NCI-H2171 treated with DMSO at 0.1 percent for 48 hours (cell line): ENCODE measurements around the gene LARP7.
A peak's percentile ranks its signal among the peaks of the same experiment; 100 is the strongest.
"Not testable (repeated sequence)": the region's sequence is repeated elsewhere in the genome, so short reads cannot be mapped to it uniquely, and the experiment has no call there.

ENCODE experiments used
- DNase-seq: peaks from one replicate; lab custom pipeline; 2025; lab: John Stamatoyannopoulos, UW

Gene LARP7

DNA sequence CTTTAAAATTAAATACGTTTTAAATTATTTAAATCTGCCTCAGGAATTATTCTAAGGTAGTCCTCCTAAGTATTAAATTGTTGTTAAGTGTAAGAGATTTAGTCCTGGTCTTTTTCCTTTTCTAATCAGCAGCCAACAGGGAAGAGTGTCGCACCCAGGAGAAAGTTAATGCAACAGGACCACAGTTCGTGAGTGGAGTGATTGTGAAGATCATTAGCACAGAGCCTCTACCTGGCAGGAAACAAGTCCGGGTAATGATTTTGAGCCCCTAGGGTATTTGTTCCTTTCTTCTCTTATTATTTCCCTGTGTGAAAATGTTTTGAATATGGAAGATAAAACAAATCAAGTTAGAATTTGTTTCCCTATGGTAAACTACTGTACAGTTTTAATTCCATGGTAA lies 13.4 kb downstream of the LARP7 start:
- DNase-seq = no peak

DNA sequence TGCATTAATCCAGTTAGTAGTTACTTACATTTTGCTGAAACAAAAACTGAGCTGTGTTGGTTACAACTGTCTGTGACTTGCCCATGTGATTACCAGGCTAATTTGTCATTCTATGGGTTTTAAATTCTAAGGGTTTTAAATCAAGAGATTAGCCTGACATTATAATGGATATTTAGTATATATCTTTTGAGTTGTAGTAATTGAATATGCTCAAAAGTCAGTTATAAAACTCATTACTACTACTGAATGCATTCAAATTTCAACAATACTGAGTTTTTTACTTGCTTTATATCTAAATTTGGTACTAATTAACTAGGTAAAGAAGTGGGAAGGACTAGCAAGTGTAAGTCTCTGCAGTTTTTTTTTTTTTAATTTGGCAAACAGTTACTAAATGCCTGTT lies 14.7 kb downstream of the LARP7 start:
- no peak for DNase-seq

- no peak for DNase-seq
These were observed 15.3 kb downstream of the LARP7 start for GRCh38 chr4:112652216-112652615.

DNA sequence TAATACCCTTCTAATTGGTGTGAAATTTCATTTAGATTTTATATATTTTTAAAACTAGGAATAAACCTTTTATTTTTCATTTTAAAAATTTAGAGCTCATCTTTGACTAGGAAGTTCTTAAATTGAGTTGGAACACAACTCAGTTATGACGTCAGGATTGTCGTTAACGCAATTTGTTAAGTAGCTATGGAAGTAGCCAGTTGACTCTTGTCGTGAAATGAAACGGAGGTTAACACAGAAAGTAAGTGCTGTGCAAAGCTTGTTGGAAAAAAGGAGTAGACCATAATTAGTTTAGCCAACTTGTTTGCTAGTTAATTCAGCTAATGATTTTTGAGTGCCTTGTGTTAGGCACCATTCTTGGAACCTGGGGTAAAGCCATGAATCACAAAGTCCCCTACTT lies 18.3 kb downstream of the LARP7 start:
- DNase-seq = no peak

DNA sequence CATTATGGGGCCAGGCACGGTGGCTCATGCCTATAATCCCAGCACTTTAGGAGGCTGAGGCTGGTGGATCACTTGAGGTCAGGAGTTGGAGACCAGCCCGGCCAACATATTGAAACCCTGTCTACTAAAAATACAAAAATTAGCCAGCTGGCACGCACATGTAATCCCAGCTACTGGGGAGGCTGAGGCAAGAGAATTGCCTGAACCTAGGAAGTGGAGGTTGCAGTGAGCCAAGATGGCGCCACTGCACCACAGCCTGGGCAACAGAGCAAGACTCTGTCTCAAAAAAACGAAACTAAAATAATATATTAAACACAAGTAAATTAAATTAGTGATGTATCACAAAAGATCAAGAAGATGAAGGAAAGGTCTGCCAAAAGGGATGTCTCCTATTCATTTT lies 19.2 kb downstream of the LARP7 start:
- not testable (repeated sequence) for DNase-seq

GRCh38 chr4:112664611-112665010 lies 27.7 kb downstream of the LARP7 start:
- no peak for DNase-seq

DNA sequence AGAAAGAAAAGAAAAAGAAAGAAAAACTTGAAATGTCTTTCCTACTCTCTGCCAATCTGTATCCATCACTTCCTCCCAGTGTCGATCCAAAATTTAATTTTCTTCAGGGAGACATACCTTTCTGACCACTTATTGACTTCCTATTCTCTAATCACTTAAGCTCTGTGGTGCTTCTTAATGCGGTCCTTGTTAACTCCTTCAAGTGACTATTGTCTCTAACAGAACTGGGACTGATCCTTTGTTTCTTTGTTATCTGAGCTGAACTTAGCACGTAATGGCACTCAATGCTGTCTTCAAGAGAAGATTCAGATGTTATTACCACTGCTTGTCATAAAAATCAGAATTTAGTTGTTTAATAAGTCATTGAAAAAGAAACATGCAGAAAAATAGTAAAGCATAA lies 31.2 kb downstream of the LARP7 start:
- no peak for DNase-seq

DNA sequence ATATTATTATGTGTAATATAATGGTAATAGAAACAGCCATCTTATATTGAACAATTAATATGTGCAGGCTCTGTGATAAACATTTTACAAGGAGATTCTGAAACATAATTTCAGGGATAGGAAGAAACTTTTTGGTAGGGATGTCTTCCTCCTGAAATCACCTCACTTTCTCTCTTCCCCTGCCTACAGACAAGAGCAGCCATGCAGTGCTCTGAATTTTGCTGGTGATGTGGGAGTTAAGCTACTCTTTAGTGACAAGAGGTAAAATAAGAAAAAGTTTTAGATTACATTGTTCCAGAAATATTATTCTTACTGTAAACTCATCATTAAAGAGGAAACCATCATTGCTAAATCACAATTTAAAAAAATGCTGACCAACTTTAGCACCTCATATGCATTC lies 36.1 kb downstream of the LARP7 start:
- DNase-seq = no peak

DNA sequence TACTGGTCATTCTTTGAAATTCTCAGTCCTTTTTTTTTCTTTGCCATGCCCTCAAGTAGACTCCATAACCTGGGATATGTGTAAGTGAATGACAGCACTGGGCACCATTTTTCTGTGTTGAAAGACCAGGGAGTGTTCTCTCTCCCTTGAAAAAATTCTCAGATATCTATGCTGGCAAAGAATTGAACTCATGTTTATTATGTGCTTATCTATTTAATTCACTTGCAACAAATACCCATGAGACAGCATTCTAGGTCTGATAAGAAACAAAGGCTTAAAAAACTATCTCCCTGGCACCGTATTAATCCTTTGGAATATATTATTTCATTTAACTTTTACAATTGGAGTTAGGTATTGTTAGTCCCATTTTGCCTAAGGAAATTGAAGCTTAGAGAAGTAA lies 36.7 kb downstream of the LARP7 start:
- DNase-seq = no peak

DNA sequence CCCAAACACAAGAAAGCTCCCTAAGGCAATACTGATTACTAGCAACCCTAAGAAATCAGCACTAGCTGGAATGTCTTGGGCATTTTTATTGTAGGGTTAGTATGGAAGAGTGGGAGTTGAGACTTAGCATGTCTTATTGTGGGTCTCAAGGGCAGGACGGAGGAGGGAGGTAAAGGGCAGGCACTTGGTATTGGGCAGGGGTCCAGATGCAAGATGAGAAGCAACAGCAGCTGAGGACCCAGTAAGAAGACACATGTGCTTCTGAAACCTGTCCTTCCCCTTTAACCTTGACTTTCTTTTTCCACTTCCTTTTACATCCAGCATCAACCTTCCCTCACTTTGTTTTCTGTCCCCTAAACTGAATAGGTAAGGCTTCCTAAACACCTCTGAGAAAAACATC lies 37.4 kb downstream of the LARP7 start:
- no peak for DNase-seq

GRCh38 chr4:112677519-112678091 lies 40.7 kb downstream of the LARP7 start:
- no peak for DNase-seq

DNA sequence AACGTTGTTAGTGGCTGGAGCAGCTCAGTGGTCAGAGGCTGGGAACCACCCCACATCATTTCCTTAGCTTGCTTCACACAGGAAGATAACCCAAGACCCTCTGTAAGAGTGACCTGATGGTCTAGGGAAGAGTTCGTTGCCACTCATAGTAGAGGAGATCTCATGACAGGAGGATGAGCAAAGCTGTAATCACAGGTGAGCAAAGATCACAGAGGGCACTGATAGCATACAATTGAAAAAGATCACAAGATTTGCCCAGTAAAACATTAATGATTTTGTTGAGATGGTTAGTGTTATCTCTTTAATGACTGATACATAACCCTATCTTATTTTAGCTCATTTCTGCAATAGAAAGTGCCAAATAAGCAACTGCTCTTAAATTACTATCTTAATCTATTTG lies 44.1 kb downstream of the LARP7 start:
- no peak for DNase-seq

DNA sequence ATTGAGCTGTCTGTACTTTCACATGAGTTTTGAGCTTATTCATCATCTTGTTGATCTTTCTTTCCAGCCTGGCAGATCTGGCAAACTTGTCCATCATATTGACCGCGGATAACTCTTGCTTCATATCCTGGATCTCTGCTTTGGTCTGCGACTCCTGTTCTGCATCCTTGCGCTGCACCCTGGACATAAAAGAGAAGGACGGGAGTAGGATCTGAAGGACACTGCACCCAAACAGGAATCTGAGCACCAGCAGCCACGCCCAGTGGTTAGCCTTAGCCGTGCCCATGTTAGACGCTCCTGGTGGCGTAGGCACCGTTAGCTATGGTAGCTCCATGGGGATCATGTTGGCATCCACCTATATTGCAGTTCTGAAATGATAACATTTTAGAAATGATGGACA lies 56.6 kb downstream of the LARP7 start:
- DNase-seq = no peak

GRCh38 chr4:112700679-112701078 lies 63.7 kb downstream of the LARP7 start:
- no peak for DNase-seq

- DNase-seq = no peak
These were observed 65.9 kb downstream of the LARP7 start for GRCh38 chr4:112702892-112703291.

GRCh38 chr4:112704322-112704721 lies 67.4 kb downstream of the LARP7 start:
- DNase-seq = no peak

GRCh38 chr4:112704991-112705845 lies 68.3 kb downstream of the LARP7 start:
- DNase-seq = peak; percentile 31

DNA sequence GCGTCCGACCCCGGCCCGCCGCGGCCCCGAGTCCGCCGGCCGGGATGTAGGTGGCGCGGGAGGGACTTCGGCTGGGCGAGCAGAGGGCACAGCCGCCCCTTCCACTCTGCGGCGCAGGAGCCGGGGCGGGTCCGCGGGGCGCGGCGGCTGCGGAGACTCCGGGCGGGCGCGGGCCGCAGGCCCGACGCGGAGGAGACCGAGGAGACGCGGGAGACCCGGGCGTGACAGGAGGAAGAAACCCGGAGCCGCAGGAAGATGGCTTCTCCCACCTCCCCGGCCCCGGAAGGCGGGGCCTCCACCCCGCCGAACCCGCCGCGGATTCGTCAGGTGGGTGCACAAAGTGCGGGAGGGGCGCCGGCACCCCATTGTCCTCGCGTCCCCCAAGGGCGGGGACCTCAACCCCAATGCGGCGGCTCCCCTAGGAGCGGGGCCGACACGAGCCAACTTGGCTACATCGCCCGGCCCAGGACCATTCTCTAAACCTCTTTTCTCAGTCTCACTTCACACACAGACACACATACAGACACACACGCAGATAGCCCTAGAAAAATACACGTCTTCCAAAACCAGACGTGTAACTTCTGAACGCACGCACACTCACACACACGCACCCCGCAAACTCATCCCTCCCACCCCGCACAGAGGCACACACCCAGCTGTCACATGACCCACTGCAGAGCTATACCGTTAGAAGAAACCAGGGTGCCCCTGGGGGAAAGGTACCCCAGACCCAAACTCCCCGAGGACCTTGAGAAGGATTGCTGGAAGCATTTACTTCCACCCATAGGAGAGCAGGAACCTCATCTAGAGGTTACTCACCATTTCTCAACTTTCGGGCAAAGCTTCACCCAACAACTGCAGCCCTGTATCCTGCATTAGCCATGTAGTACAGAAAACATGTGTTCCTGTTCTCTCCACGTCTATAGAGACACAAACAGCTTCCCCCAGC lies 69.2 kb downstream of the LARP7 start:
- DNase-seq = peak; percentile 61

- DNase-seq = peak; percentile 46
These were observed 69.9 kb downstream of the LARP7 start for GRCh38 chr4:112706840-112707207.
